Measurements from ENCODE around the gene OASL.
"Not testable (repeated sequence)": the region's sequence is repeated elsewhere in the genome, so short reads cannot be mapped to it uniquely, and the experiment has no call there.

Gene OASL

DNA sequence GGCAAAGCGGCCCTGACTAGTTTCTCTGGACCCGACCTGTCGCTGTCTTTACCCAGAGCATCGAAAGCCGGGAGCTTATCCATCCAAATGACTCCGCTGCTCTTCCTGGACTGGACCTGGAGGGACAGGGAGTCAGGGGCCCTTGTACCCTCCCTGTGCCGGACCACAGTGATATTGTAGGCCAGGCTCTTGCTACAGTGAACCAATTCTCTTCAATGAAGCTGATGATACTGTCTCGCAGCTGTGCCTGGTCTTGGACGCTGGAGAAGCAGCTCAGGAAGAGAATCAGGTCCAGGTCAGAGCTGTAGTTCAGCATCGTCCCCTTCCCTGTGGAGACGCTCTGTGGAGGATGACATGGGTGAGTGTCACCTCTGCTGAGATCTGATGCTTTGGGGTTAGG is 14.7 kb upstream of the OASL start:
- DNase-seq (ENCODE audit: low spot score) = no peak
- TF ChIP-seq, protein P1, sequence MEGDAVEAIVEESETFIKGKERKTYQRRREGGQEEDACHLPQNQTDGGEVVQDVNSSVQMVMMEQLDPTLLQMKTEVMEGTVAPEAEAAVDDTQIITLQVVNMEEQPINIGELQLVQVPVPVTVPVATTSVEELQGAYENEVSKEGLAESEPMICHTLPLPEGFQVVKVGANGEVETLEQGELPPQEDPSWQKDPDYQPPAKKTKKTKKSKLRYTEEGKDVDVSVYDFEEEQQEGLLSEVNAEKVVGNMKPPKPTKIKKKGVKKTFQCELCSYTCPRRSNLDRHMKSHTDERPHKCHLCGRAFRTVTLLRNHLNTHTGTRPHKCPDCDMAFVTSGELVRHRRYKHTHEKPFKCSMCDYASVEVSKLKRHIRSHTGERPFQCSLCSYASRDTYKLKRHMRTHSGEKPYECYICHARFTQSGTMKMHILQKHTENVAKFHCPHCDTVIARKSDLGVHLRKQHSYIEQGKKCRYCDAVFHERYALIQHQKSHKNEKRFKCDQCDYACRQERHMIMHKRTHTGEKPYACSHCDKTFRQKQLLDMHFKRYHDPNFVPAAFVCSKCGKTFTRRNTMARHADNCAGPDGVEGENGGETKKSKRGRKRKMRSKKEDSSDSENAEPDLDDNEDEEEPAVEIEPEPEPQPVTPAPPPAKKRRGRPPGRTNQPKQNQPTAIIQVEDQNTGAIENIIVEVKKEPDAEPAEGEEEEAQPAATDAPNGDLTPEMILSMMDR (IDR thresholded peaks at IDR 0.05; ENCODE audit: extremely low read depth, missing control alignments) = no peak

- TF ChIP-seq, protein P1 (IDR thresholded peaks at IDR 0.05; ENCODE audit: extremely low read depth, missing control alignments) = no peak
- no peak for DNase-seq (ENCODE audit: low spot score)
These were observed 11.7 kb upstream of the OASL start for GRCh38 chr12:121050725-121051124.

- no peak for DNase-seq (ENCODE audit: low spot score)
- TF ChIP-seq, protein P1 (IDR thresholded peaks at IDR 0.05; ENCODE audit: extremely low read depth, missing control alignments) = no peak
These were observed 9.4 kb upstream of the OASL start for GRCh38 chr12:121048442-121048841.

GRCh38 chr12:121047400-121047799 is 8.4 kb upstream of the OASL start:
- not testable (repeated sequence) for DNase-seq (ENCODE audit: low spot score)

GRCh38 chr12:121043067-121043466 is 4.0 kb upstream of the OASL start:
- DNase-seq (ENCODE audit: low spot score) = no peak
- TF ChIP-seq, protein P1 (IDR thresholded peaks at IDR 0.05; ENCODE audit: extremely low read depth, missing control alignments) = no peak

DNA sequence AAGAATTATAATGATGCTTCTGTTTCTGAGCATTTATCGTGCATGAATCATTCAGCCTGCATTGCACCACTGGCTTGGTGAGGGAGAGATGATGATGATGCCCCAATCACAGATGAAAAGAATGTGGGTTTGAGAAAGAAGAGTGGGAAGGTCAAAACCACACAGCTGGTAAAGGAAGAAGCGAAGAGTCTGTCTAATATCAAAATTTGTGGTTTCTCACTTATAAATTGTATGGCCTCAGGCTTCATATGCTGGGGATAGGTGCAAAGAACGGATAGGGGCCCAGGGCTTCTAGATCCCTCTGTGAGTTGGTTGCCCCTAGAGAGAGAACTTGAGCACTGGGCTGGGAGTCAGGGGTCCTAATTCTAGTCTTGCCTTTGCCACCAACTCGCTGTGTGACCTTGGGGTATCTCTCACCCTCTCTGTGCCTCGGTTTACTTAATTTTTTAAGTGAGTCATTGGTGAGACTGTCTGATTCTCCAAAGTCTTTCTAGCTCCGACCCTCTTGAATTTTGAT is 2.2 kb downstream of the OASL start:
- TF ChIP-seq, protein P1 (IDR thresholded peaks at IDR 0.05; ENCODE audit: extremely low read depth, missing control alignments) = no peak
- no peak for DNase-seq (ENCODE audit: low spot score)

- TF ChIP-seq, protein P1 (IDR thresholded peaks at IDR 0.05; ENCODE audit: extremely low read depth, missing control alignments) = no peak
- DNase-seq (ENCODE audit: low spot score) = no peak
These were observed 4.3 kb downstream of the OASL start for GRCh38 chr12:121034616-121035305.

Data from GM20000 (cell line).